DOHH2 (cell line): Measurements from ENCODE around the gene HCRTR1.
A peak's percentile ranks its signal among the peaks of the same experiment; 100 is the strongest.

Experiments used
- H3F3A ChIP-seq: fragments of 200-600 bp; sonication (generic), shearing (Covaris generic); 2 replicates; pipeline ENCODE4 v1.6.0; 2016; ENCODE audit warnings: antibody characterized with exemption, mild to moderate bottlenecking; ENCODE audit not compliant: control insufficient read depth, insufficient read depth
- H3K27ac ChIP-seq: fragments of 200-600 bp; sonication (generic); 2 replicates; pipeline ENCODE4 v1.5.1; 2014; ENCODE audit warnings: low read depth, mild to moderate bottlenecking, low read length, moderate library complexity
- H3K27me3 ChIP-seq: fragments of 200-600 bp; sonication (generic); 2 replicates; pipeline ENCODE4 v1.6.1; 2014; ENCODE audit warnings: mild to moderate bottlenecking, low read length, mixed read lengths; ENCODE audit not compliant: control insufficient read depth
- H3K36me3 ChIP-seq: fragments of 200-600 bp; sonication (generic); 2 replicates; pipeline ENCODE4 v1.6.1; 2014; ENCODE audit warnings: mild to moderate bottlenecking, low read length, moderate library complexity, mixed read lengths; ENCODE audit not compliant: control insufficient read depth
- H3K4me1 ChIP-seq: fragments of 200-600 bp; sonication (generic); 2 replicates; pipeline ENCODE4 v1.6.1; 2014; ENCODE audit warnings: mild to moderate bottlenecking, low read length, mixed read lengths; ENCODE audit not compliant: control insufficient read depth
- H3K4me2 ChIP-seq: fragments of 200-600 bp; sonication (generic); 2 replicates; pipeline ENCODE4 v1.6.0; 2014; ENCODE audit warnings: mild to moderate bottlenecking, low read length, moderate library complexity
- H3K4me3 ChIP-seq: fragments of 200-600 bp; sonication (generic); 2 replicates; pipeline ENCODE4 v1.5.1; 2014; ENCODE audit warnings: mild to moderate bottlenecking, low read length, mixed read lengths
- H3K79me2 ChIP-seq: fragments of 200-600 bp; sonication (generic); 2 replicates; pipeline ENCODE4 v1.6.1; 2014; ENCODE audit warnings: mild to moderate bottlenecking, low read length, mixed read lengths; ENCODE audit not compliant: control insufficient read depth
- H3K9me2 ChIP-seq: fragments of 200-600 bp; sonication (generic); replicated peaks from 2 replicates; pipeline ENCODE4 v1.6.1; 2014; ENCODE audit warnings: mild to moderate bottlenecking, low read length, mixed read lengths; ENCODE audit not compliant: control insufficient read depth
- H3K9me3 ChIP-seq: fragments of 200-600 bp; sonication (generic); 2 replicates; pipeline ENCODE4 v1.6.1; 2014; ENCODE audit warnings: antibody characterized with exemption, low read length, mixed read lengths; ENCODE audit not compliant: control insufficient read depth, insufficient read depth
- H4K20me1 ChIP-seq: fragments of 200-600 bp; sonication (generic); 2 replicates; pipeline ENCODE4 v1.6.0; 2014; ENCODE audit warnings: low read depth, mild to moderate bottlenecking, antibody characterized with exemption, low read length, moderate library complexity; ENCODE audit not compliant: control insufficient read depth, insufficient read depth
- EZH2phosphoT487 ChIP-seq: fragments of 200-600 bp; sonication (generic); IDR thresholded peaks from 2 replicates; pipeline ENCODE4 v1.6.1; 2017; ENCODE audit warnings: borderline replicate concordance, mild to moderate bottlenecking, antibody characterized with exemption, low read length, moderate library complexity, mixed read lengths
- TF ChIP-seq, protein P1 (sequence below): fragments of 200-600 bp; sonication (generic); IDR thresholded peaks from one replicate; pipeline ENCODE4 v1.5.1; 2014; ENCODE audit warnings: antibody characterized with exemption, mild to moderate bottlenecking, low read depth, low read length; ENCODE audit not compliant: poor library complexity, severe bottlenecking

HCRTR1 gene

GRCh38 chr1:31642366-31642765 lies 24.9 kb downstream of the HCRTR1 start:
- TF ChIP-seq, protein P1, sequence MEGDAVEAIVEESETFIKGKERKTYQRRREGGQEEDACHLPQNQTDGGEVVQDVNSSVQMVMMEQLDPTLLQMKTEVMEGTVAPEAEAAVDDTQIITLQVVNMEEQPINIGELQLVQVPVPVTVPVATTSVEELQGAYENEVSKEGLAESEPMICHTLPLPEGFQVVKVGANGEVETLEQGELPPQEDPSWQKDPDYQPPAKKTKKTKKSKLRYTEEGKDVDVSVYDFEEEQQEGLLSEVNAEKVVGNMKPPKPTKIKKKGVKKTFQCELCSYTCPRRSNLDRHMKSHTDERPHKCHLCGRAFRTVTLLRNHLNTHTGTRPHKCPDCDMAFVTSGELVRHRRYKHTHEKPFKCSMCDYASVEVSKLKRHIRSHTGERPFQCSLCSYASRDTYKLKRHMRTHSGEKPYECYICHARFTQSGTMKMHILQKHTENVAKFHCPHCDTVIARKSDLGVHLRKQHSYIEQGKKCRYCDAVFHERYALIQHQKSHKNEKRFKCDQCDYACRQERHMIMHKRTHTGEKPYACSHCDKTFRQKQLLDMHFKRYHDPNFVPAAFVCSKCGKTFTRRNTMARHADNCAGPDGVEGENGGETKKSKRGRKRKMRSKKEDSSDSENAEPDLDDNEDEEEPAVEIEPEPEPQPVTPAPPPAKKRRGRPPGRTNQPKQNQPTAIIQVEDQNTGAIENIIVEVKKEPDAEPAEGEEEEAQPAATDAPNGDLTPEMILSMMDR: no peak
- TF ChIP-seq EZH2phosphoT487: no peak
- Histone ChIP-seq H3K4me2 (no peak overlapping the region), H4K20me1 (no peaks in the 10 kb centered on the region; the same call in 1 of the 2 replicates), H3K9me3 (no peaks in the 10 kb centered on the region), H3K27me3 (no peaks in the 10 kb centered on the region), H3K4me1 (peaks cover 30% of the 10 kb centered on the region), H3K36me3 (peaks cover 8% of the 10 kb centered on the region; the same call in 1 of the 2 replicates), H3F3A (no peaks in the 10 kb centered on the region), H3K27ac (no peak overlapping the region), H3K9me2 (no peaks in the 10 kb centered on the region), H3K4me3 (no peak overlapping the region), H3K79me2 (peaks cover 69% of the 10 kb centered on the region)

- Histone ChIP-seq H3K4me1 (peaks cover 30% of the 10 kb centered on the region), H3K36me3 (peaks cover 8% of the 10 kb centered on the region; the same call in 1 of the 2 replicates), H3K4me3 (no peak overlapping the region), H3F3A (no peaks in the 10 kb centered on the region), H3K9me3 (no peaks in the 10 kb centered on the region), H3K27me3 (no peaks in the 10 kb centered on the region), H4K20me1 (no peaks in the 10 kb centered on the region; the same call in 1 of the 2 replicates), H3K4me2 (0 out of 2 replicates have a peak overlapping the region, but pooled peaks have one; percentile 97), H3K79me2 (peaks cover 64% of the 10 kb centered on the region), H3K9me2 (no peaks in the 10 kb centered on the region), H3K27ac (no peak overlapping the region)
- TF ChIP-seq, protein P1: no peak
- TF ChIP-seq EZH2phosphoT487: no peak
Observed at GRCh38 chr1:31642897-31643296, 25.4 kb downstream of the HCRTR1 start.

DNA sequence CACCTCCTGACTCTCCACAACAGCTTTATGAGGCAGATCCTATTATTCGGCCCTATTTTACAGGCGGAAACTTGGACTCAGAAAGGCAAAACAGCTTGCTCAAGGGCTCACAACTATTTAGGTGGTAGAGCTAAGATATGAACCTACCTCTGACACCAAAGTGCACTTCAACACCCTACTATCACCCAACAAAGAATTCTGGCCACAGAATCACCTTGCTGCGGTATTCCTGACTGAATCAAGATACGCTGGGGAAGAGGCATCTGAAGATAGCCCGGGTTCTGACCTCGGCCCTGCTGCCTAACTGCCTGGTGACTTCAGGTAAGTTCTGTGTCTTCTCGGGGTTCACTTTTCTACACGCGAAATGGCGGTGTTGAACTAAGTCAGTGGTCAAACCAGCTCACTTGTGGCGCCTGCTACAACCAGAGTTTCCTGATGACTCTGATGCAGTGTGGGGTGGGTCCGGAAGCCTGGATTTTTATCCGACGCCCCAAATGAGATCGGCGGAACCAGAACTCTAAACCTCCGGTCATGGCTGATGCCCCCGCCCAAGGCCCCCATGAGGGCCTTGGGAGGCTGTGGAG lies 26.6 kb downstream of the HCRTR1 start:
- peaks cover 8% of the 10 kb centered on the region; the same call in 1 of the 2 replicates for H3K36me3 ChIP-seq
- peak overlapping the region; percentile 58 for H3K27ac ChIP-seq
- H3K4me2 ChIP-seq: peak overlapping the region; percentile 97
- H3K79me2 ChIP-seq: peaks cover 53% of the 10 kb centered on the region
- no peaks in the 10 kb centered on the region; the same call in 1 of the 2 replicates for H4K20me1 ChIP-seq
- H3K4me3 ChIP-seq: peak overlapping the region; percentile 94
- H3K4me1 ChIP-seq: peaks cover 30% of the 10 kb centered on the region
- H3K9me2 ChIP-seq: no peaks in the 10 kb centered on the region
- no peaks in the 10 kb centered on the region for H3K9me3 ChIP-seq
- no peak for TF ChIP-seq EZH2phosphoT487
- TF ChIP-seq, protein P1: no peak
- H3K27me3 ChIP-seq: no peaks in the 10 kb centered on the region
- no peaks in the 10 kb centered on the region for H3F3A ChIP-seq
